Testis (tissue), 2 donors: ENCODE measurements around the gene YIF1A.
A peak's percentile ranks its signal among the peaks of the same experiment; 100 is the strongest.

Source experiments
- POLR2A ChIP-seq: fragments of 450-650 bp; IDR thresholded peaks from one replicate; pipeline ENCODE4 v1.6.1; 2017; ENCODE audit warnings: antibody characterized with exemption, mild to moderate bottlenecking, moderate library complexity
- TF ChIP-seq, protein P1 (sequence below), 3 experiments: fragments of 450-650 bp in 2 of 3; fragments of 200-600 bp in 1 of 3; sonication (generic) in 1 of 3; IDR thresholded peaks; one replicate each; pipeline ENCODE4 v1.5.1; 2016 to 2019; ENCODE audit warnings: antibody characterized with exemption in 3 of 3, mild to moderate bottlenecking in 2 of 3, moderate library complexity in 1 of 3

DNA sequence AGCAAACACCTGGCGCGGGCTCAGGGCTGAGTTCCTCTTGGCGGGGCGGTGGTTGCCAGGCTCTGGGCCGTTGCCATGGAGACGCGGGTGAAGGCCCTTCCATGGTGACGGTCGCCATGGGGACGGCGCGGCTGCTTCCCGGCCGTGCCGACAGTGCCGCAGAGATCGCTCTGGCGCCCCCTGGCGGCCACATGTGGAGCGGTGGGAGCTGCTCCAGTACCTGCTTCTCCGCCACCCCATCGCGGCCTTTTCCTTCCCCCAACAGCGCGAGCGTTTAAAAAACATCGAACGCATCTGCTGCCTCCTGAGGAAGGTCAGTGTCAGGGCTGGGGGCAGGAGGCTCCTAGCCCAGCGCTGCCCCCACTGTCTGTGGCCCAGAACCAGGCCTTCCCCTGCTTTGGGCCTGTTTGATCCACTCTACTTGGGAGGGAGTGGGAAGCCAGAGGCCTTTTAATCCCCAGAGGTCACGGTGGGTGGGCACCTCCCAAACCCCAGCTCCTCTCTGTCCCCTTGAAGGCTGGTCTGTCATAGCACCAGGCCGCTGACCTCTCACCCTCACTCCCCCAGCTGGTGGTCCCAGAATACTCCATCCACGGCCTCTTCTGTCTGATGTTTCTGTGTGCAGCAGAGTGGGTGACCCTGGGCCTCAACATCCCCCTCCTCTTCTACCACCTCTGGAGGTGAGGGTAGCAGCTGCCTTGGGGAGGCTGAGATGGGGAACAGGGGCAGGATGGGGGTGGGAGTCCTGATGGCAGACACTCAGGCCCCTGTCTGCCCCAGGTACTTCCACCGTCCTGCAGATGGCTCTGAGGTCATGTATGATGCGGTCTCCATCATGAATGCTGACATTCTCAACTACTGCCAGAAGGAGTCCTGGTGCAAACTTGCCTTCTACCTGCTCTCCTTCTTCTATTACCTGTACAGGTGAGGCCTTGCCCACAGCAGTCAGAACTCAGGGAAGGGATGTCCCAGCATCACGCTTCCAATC, 6.2 kb downstream of the YIF1A start:
- TF ChIP-seq POLR2A = no peak
- TF ChIP-seq, protein P1, sequence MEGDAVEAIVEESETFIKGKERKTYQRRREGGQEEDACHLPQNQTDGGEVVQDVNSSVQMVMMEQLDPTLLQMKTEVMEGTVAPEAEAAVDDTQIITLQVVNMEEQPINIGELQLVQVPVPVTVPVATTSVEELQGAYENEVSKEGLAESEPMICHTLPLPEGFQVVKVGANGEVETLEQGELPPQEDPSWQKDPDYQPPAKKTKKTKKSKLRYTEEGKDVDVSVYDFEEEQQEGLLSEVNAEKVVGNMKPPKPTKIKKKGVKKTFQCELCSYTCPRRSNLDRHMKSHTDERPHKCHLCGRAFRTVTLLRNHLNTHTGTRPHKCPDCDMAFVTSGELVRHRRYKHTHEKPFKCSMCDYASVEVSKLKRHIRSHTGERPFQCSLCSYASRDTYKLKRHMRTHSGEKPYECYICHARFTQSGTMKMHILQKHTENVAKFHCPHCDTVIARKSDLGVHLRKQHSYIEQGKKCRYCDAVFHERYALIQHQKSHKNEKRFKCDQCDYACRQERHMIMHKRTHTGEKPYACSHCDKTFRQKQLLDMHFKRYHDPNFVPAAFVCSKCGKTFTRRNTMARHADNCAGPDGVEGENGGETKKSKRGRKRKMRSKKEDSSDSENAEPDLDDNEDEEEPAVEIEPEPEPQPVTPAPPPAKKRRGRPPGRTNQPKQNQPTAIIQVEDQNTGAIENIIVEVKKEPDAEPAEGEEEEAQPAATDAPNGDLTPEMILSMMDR (IDR thresholded peaks at IDR 0.05) = peak; percentile 99 to 100 (median 100)
